H1 (cell line): ENCODE results near the gene FSTL4.

Experiments
- EZH2 ChIP-seq: fragments of 200-600 bp; sonication (generic); IDR thresholded peaks from 2 replicates; pipeline ENCODE4 v1.7.1; 2012; ENCODE audit warnings: low read depth, mild to moderate bottlenecking, moderate library complexity, low read length, inconsistent platforms; ENCODE audit not compliant: severe bottlenecking
- GTF2F1 ChIP-seq: IDR thresholded peaks from 2 replicates; pipeline ENCODE4 v1.6.1; 2012; ENCODE audit warnings: low read depth, low read length, improper control_type of control experiment, borderline replicate concordance
- JUN ChIP-seq: IDR thresholded peaks from 2 replicates; pipeline ENCODE4 v1.6.1; 2011; ENCODE audit warnings: low read depth, mild to moderate bottlenecking, improper control_type of control experiment, low read length
- POLR2A ChIP-seq, 2 experiments: IDR thresholded peaks; 1 replicate in 1 of 2; 2 replicates in 1 of 2; pipeline ENCODE4 v1.6.1; 2011; ENCODE audit warnings: low read depth in 2 of 2, low read length in 2 of 2, mild to moderate bottlenecking in 2 of 2; ENCODE audit errors: control extremely low read depth in 1 of 2
- POLR2AphosphoS5 ChIP-seq: IDR thresholded peaks from 2 replicates; pipeline ENCODE4 v1.6.1; 2011; ENCODE audit warnings: low read depth, low read length
- SRF ChIP-seq: IDR thresholded peaks from 2 replicates; pipeline ENCODE4 v1.6.1; 2011; ENCODE audit warnings: mild to moderate bottlenecking, low read depth, low read length, moderate library complexity
- SUZ12 ChIP-seq: fragments of 200-600 bp; sonication (generic); IDR thresholded peaks from 2 replicates; pipeline ENCODE4 v1.6.1; 2012; ENCODE audit warnings: mild to moderate bottlenecking, inconsistent platforms, low read length, moderate library complexity, mixed read lengths
- TCF12 ChIP-seq: IDR thresholded peaks from 2 replicates; pipeline ENCODE4 v1.6.1; 2011; ENCODE audit warnings: low read depth, mild to moderate bottlenecking, low read length
- YY1 ChIP-seq: IDR thresholded peaks from 2 replicates; pipeline ENCODE4 v1.6.1; 2011; ENCODE audit warnings: low read depth, mild to moderate bottlenecking, low read length
- TF ChIP-seq, protein P1 (sequence below), 3 experiments: IDR thresholded peaks; 1 replicate in 2 of 3; 2 replicates in 1 of 3; pipeline versions ENCODE4 v1.5.1 to v1.6.1; 2011; ENCODE audit warnings: low read length in 3 of 3, mild to moderate bottlenecking in 3 of 3, inconsistent platforms in 2 of 3, low read depth in 1 of 3, moderate library complexity in 1 of 3; ENCODE audit not compliant: insufficient read depth in 1 of 3; ENCODE audit errors: control extremely low read depth in 1 of 3
- TF ChIP-seq, protein P2 (sequence below): IDR thresholded peaks from 2 replicates; pipeline ENCODE4 v1.6.1; 2012; ENCODE audit warnings: inconsistent platforms

DNA sequence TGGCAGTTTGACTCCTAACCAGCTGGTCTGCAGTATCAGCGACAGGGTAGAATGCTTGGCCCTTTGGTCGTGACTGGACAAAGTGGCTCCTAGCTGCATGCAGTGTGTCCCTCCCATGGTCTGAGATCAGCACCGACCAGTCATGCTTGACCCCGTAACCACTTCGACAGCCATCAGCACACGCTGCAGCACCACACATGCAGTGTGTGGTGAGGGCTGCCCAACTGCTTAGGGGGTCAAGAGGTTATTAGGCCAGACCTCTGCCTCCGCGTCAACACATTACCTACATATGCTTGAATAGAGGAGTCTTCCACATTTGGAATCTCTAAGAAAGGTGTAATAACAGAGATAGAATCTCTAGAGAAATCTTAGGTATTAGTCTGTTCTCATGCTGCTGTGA, 139.1 kb downstream of the FSTL4 start:
- TF ChIP-seq, protein P1, sequence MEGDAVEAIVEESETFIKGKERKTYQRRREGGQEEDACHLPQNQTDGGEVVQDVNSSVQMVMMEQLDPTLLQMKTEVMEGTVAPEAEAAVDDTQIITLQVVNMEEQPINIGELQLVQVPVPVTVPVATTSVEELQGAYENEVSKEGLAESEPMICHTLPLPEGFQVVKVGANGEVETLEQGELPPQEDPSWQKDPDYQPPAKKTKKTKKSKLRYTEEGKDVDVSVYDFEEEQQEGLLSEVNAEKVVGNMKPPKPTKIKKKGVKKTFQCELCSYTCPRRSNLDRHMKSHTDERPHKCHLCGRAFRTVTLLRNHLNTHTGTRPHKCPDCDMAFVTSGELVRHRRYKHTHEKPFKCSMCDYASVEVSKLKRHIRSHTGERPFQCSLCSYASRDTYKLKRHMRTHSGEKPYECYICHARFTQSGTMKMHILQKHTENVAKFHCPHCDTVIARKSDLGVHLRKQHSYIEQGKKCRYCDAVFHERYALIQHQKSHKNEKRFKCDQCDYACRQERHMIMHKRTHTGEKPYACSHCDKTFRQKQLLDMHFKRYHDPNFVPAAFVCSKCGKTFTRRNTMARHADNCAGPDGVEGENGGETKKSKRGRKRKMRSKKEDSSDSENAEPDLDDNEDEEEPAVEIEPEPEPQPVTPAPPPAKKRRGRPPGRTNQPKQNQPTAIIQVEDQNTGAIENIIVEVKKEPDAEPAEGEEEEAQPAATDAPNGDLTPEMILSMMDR (IDR thresholded peaks at IDR 0.05; ENCODE audit: control extremely low read depth in 1 of 3, insufficient read depth in 1 of 3, low read depth in 1 of 3, low read length in 3 of 3): no peak
- TF ChIP-seq, protein P2, sequence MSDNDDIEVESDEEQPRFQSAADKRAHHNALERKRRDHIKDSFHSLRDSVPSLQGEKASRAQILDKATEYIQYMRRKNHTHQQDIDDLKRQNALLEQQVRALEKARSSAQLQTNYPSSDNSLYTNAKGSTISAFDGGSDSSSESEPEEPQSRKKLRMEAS: no peak
- no peak for TF ChIP-seq YY1
- TF ChIP-seq TCF12: no peak
- no peak for TF ChIP-seq POLR2A (IDR thresholded peaks at IDR 0.05; ENCODE audit: control extremely low read depth in 1 of 2, low read depth in 2 of 2, low read length in 2 of 2)
- TF ChIP-seq EZH2: no peak
- TF ChIP-seq SUZ12: no peak
- no peak for TF ChIP-seq JUN
- TF ChIP-seq POLR2AphosphoS5: no peak
- no peak for TF ChIP-seq GTF2F1
- TF ChIP-seq SRF: no peak
